Measurements from ENCODE around the gene SV2B. TPM values are rescaled to one million over a fixed set of nuclear protein-coding genes. Genes with fewer than 3 reads are reported as not detected.

SV2B gene
- total RNA-seq, 1 experiment from 2014 or later, result not detected

DNA sequence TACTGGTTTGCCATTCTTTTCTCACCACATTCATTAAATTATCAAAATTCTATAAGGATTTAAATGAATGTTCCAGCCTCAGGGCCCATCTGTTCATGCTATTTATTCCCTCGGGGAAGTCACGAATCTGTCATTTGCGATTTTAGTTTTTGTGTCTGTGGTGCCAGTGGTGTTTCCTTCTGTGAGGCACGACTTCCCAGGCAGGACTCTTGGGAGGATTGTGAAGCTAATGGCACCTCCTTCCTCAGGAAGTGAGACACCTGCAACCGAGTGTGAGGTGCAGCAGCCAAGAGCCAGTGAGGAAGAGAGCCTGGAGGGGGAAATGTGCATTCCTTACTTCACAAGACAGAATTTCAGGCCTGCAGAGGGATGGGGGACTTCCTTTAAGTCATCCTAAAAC lies 24.1 kb downstream of the SV2B start:
- Histone ChIP-seq H3K27me3 (ENCODE audit: insufficient read depth, low read length) (peaks cover 33% of the 10 kb centered on the region), H3K9ac (ENCODE audit: low read length) (no peak overlapping the region), H3K4me2 (ENCODE audit: low read length) (no peak overlapping the region), H3K9me2 (ENCODE audit: insufficient read depth) (no peaks in the 10 kb centered on the region), H3K79me2 (ENCODE audit: insufficient read depth, low read length) (no peaks in the 10 kb centered on the region), H3K36me3 (ENCODE audit: control insufficient read depth in 1 of 2, insufficient read depth in 2 of 2, low read length in 2 of 2) (no peaks in the 10 kb centered on the region), H3K4me3 (replicated peaks in 1 of 2; ENCODE audit: low read depth in 1 of 2, low read length in 2 of 2) (no peak overlapping the region), H3K9me3 (ENCODE audit: control insufficient read depth in 1 of 2, insufficient read depth in 1 of 2, low read depth in 1 of 2, low read length in 2 of 2) (no peaks in the 10 kb centered on the region), H3K27ac (ENCODE audit: low read depth, low read length) (no peak overlapping the region), H4K20me1 (ENCODE audit: insufficient read depth) (no peaks in the 10 kb centered on the region), H3K4me1 (ENCODE audit: control insufficient read depth in 1 of 2, insufficient read depth in 2 of 2, low read length in 2 of 2) (no peaks in the 10 kb centered on the region), H2AFZ (ENCODE audit: low read depth, low read length, poor library complexity, severe bottlenecking) (no peak overlapping the region)
- intact Hi-C loops (cut with micrococcal nuclease), result no loop called here
- TF ChIP-seq SP1 (IDR thresholded peaks at IDR 0.05; ENCODE audit: low read depth) (no peak), EZH2 (IDR thresholded peaks at IDR 0.05) (no peak), ZNF274 (IDR thresholded peaks at IDR 0.05; ENCODE audit: low read depth, low read length) (no peak), POLR2A (IDR thresholded peaks at IDR 0.05; ENCODE audit: borderline replicate concordance, extremely low read depth, insufficient read depth, insufficient read length) (no peak), EZH2phosphoT487 (IDR thresholded peaks at IDR 0.05; ENCODE audit: borderline replicate concordance) (no peak), EGR1 (IDR thresholded peaks at IDR 0.05; ENCODE audit: low read depth) (no peak), SRF (IDR thresholded peaks at IDR 0.05; ENCODE audit: low read depth) (no peak), CEBPB (IDR thresholded peaks at IDR 0.05; ENCODE audit: low read depth) (no peak), POLR2AphosphoS5 (IDR thresholded peaks at IDR 0.05; ENCODE audit: low read depth, low read length) (no peak), RAD21 (IDR thresholded peaks at IDR 0.05; ENCODE audit: low read depth) (no peak)
- TF ChIP-seq, protein P1, sequence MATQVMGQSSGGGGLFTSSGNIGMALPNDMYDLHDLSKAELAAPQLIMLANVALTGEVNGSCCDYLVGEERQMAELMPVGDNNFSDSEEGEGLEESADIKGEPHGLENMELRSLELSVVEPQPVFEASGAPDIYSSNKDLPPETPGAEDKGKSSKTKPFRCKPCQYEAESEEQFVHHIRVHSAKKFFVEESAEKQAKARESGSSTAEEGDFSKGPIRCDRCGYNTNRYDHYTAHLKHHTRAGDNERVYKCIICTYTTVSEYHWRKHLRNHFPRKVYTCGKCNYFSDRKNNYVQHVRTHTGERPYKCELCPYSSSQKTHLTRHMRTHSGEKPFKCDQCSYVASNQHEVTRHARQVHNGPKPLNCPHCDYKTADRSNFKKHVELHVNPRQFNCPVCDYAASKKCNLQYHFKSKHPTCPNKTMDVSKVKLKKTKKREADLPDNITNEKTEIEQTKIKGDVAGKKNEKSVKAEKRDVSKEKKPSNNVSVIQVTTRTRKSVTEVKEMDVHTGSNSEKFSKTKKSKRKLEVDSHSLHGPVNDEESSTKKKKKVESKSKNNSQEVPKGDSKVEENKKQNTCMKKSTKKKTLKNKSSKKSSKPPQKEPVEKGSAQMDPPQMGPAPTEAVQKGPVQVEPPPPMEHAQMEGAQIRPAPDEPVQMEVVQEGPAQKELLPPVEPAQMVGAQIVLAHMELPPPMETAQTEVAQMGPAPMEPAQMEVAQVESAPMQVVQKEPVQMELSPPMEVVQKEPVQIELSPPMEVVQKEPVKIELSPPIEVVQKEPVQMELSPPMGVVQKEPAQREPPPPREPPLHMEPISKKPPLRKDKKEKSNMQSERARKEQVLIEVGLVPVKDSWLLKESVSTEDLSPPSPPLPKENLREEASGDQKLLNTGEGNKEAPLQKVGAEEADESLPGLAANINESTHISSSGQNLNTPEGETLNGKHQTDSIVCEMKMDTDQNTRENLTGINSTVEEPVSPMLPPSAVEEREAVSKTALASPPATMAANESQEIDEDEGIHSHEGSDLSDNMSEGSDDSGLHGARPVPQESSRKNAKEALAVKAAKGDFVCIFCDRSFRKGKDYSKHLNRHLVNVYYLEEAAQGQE (IDR thresholded peaks at IDR 0.05; ENCODE audit: low read depth), result no peak
- TF ChIP-seq, protein P2, sequence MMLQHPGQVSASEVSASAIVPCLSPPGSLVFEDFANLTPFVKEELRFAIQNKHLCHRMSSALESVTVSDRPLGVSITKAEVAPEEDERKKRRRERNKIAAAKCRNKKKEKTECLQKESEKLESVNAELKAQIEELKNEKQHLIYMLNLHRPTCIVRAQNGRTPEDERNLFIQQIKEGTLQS (IDR thresholded peaks at IDR 0.05), result no peak
- ChIA-PET RAD21 (ENCODE audit: low non-redundant PET in 1 of 2, low total read pairs in 2 of 2, uncharacterized antibody in 2 of 2, unreplicated experiment in 2 of 2) (no interaction called here), POLR2A (no interaction called here), CTCF (no interaction called here)
- ATAC-seq, result no peak
- BruUV-seq (replicated peaks), result no TSS peak
- DNase-seq (ENCODE audit: low read depth, low spot score), result no peak
